ENCODE measurements around the gene PKNOX2. TPM values are rescaled to one million over a fixed set of nuclear protein-coding genes. Genes with fewer than 3 reads are reported as not detected.

PKNOX2 gene
- total and polyA plus RNA-seq, 2 of the 8 experiments (the other 6 are each of a cell fraction or from before 2014, with no cell fraction given): 2.0 TPM

DNA sequence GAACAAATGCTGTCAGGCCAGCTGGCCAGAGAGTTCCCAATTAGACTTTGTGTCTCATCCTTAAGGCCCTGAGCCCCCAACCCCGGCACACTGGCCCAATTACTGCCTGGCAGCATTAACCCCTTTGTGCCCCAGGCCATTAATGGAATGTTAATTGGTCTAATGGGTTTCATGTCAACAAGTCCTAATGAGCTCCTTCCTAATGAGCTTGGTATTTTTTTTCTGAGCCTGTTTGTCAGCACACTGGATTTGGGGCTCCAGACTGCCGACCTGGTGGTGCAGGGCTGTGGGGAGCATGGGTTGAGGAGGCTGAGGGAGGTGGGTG is 182.7 kb downstream of the PKNOX2 start (continued):
- TF ChIP-seq CHD1 (IDR thresholded peaks at IDR 0.05; ENCODE audit: low read depth, low read length): no peak
- no peak for TF ChIP-seq SRF (IDR thresholded peaks at IDR 0.05; ENCODE audit: low read depth, low read length)
- no peak for TF ChIP-seq TBP (IDR thresholded peaks at IDR 0.05; ENCODE audit: low read depth, low read length)
- TF ChIP-seq SAP30 (IDR thresholded peaks at IDR 0.05; ENCODE audit: insufficient read depth, insufficient replicate concordance, low read length): no peak
- no peak for TF ChIP-seq BCL11A (IDR thresholded peaks at IDR 0.05; ENCODE audit: low read depth in 2 of 2, low read length in 2 of 2)

Measured in H1 (cell line).